ENCODE results near the gene TSPEAR.

GRCh38 chr21:44741921-44742320 is 30.5 kb upstream of the TSPEAR start:
- no peak for TF ChIP-seq HDGF (IDR thresholded peaks at IDR 0.05; ENCODE audit: borderline replicate concordance)
- no peak for TF ChIP-seq PKNOX1 (IDR thresholded peaks at IDR 0.05)
- no peak for TF ChIP-seq L3MBTL2 (conservative IDR thresholded peaks at IDR 0.05)
- TF ChIP-seq TARDBP (IDR thresholded peaks at IDR 0.05) = no peak
- TF ChIP-seq FOXM1 (IDR thresholded peaks at IDR 0.05; ENCODE audit: borderline replicate concordance) = no peak
- TF ChIP-seq SUZ12 (IDR thresholded peaks at IDR 0.05) = no peak

Measured in HEK293T (cell line).